HepG2 (cell line): ENCODE measurements around the gene ARL8B. TPM values are rescaled to one million over a fixed set of nuclear protein-coding genes. Genes with fewer than 3 reads are reported as not detected.

ENCODE experiments used
- ATAC-seq: fragments of 200-7000 bp; cut with Tn5 transposase; 3 replicates; pipeline ENCODE4 v1.9.1; 2020; ENCODE audit warnings: mild to moderate bottlenecking, moderate library complexity
- BruUV-seq: library from RNA; stranded (reverse); fragments of 400-500 nt; replicated peaks from 2 replicates; lab custom pipeline; 2021; lab: Mats Ljungman, UMichigan
- CTCF ChIA-PET: fragments of 300-600 bp; formaldehyde crosslinking; extraction: SDS; loops from one replicate; lab custom pipeline; 2021; ENCODE audit warnings: low total read pairs, inconsistent platforms, low intra/inter-chr PET ratio; lab: Yijun Ruan, JAX
- POLR2A ChIA-PET: fragments of 350-600 bp; sonication (Branson Sonifier 250); formaldehyde crosslinking; loops from one replicate; lab custom pipeline; 2020; ENCODE audit warnings: antibody characterized with exemption, inconsistent platforms; lab: Yijun Ruan, JAX
- DNase-seq: peaks from one replicate; pipeline ENCODE4 v3.0.0-alpha.2; 2015; ENCODE audit warnings: low spot score
- FAIRE-seq: peaks from 3 replicates; lab custom pipeline; 2011; peaks lifted over from hg19 to GRCh38; lab: Jason Lieb, UNC
- H2AFZ ChIP-seq: one replicate; pipeline ENCODE4 v1.6.1; 2011; ENCODE audit warnings: low read length, inconsistent platforms
- H3K27ac ChIP-seq: fragments of 300-600 bp; 3 replicates; pipeline ENCODE4 v1.8.0; 2011; ENCODE audit warnings: mixed run types, mild to moderate bottlenecking, mixed read lengths, low read length, inconsistent platforms; ENCODE audit not compliant: insufficient read depth; ENCODE audit errors: extremely low read length
- H3K27me3 ChIP-seq, 2 experiments: fragments of 200-600 bp in 1 of 2; 2 replicates in 1 of 2; 3 replicates in 1 of 2; pipeline versions ENCODE4 v1.6.0 to v1.8.0; 2011; ENCODE audit warnings: low read length in 2 of 2, mild to moderate bottlenecking in 2 of 2, moderate library complexity in 2 of 2, inconsistent platforms in 1 of 2; ENCODE audit not compliant: insufficient read depth in 2 of 2, control insufficient read depth in 1 of 2
- H3K36me3 ChIP-seq, 2 experiments: fragments of 200-600 bp in 1 of 2; replicated peaks in 1 of 2; 2 replicates in 1 of 2; 3 replicates in 1 of 2; pipeline versions ENCODE4 v1.5.1 to v1.8.0; 2011; ENCODE audit warnings: low read length in 2 of 2, inconsistent platforms in 1 of 2; ENCODE audit not compliant: insufficient read depth in 2 of 2, control insufficient read depth in 1 of 2
- H3K4me1 ChIP-seq: 2 replicates; pipeline ENCODE4 v1.5.1; 2012; ENCODE audit warnings: low read length, inconsistent platforms; ENCODE audit not compliant: insufficient read depth
- H3K4me2 ChIP-seq: 2 replicates; pipeline ENCODE4 v1.6.0; 2011; ENCODE audit warnings: low read depth, low read length, inconsistent platforms
- H3K4me3 ChIP-seq, 3 experiments: fragments of 200-600 bp in 1 of 3; sonication (generic), shearing (Covaris generic) in 1 of 3; replicated peaks in 1 of 3; 2 replicates each; pipeline ENCODE4 v1.5.1; 2011 to 2016; ENCODE audit warnings: low read length in 3 of 3, inconsistent platforms in 2 of 3, low read depth in 2 of 3, mild to moderate bottlenecking in 2 of 3, control low read depth in 1 of 3, mixed read lengths in 1 of 3; ENCODE audit not compliant: insufficient read depth in 1 of 3
- H3K79me2 ChIP-seq: one replicate; pipeline ENCODE4 v1.6.1; 2011; ENCODE audit warnings: low read length, inconsistent platforms; ENCODE audit not compliant: insufficient read depth
- H3K9ac ChIP-seq: 2 replicates; pipeline ENCODE4 v1.6.0; 2011; ENCODE audit warnings: mild to moderate bottlenecking, low read depth, low read length, inconsistent platforms; ENCODE audit not compliant: insufficient read depth
- H3K9me3 ChIP-seq: 2 replicates; pipeline ENCODE4 v1.5.1; 2012; ENCODE audit warnings: mild to moderate bottlenecking, low read length
- H4K20me1 ChIP-seq: 2 replicates; pipeline ENCODE4 v1.6.0; 2011; ENCODE audit warnings: inconsistent platforms, mild to moderate bottlenecking, low read length, moderate library complexity; ENCODE audit not compliant: insufficient read depth
- GPN1 ChIP-seq: sonication (generic); formaldehyde crosslinking; IDR thresholded peaks from 2 replicates; pipeline ENCODE4 v1.5.1; 2020; ENCODE audit warnings: missing genetic modification reagents, borderline replicate concordance
- MED8 ChIP-seq: sonication (generic); formaldehyde crosslinking; IDR thresholded peaks from 2 replicates; pipeline ENCODE4 v1.8.1; 2023; ENCODE audit warnings: mild to moderate bottlenecking, missing genetic modification reagents; ENCODE audit not compliant: insufficient replicate concordance
- NFE2 ChIP-seq: sonication (generic); formaldehyde crosslinking; IDR thresholded peaks from 2 replicates; pipeline ENCODE4 v1.4.0; 2020; ENCODE audit warnings: missing genetic modification reagents
- NFIB ChIP-seq: sonication (generic); formaldehyde crosslinking; IDR thresholded peaks from 2 replicates; pipeline ENCODE4 v1.9.0; 2021; ENCODE audit warnings: missing genetic modification reagents, mild to moderate bottlenecking, borderline replicate concordance
- NR2F2 ChIP-seq: IDR thresholded peaks from 2 replicates; pipeline ENCODE4 v1.6.1; 2012; ENCODE audit warnings: low read depth, inconsistent platforms, borderline replicate concordance
- RARG ChIP-seq: sonication (generic); formaldehyde crosslinking; IDR thresholded peaks from 2 replicates; pipeline ENCODE4 v1.4.0; 2020; ENCODE audit warnings: low read depth, mild to moderate bottlenecking, missing genetic modification reagents
- SNAPC4 ChIP-seq: sonication (generic); formaldehyde crosslinking; IDR thresholded peaks from 2 replicates; pipeline ENCODE4 v1.4.0; 2020; ENCODE audit warnings: mild to moderate bottlenecking, missing genetic modification reagents
- ZNF253 ChIP-seq: sonication (generic); formaldehyde crosslinking; IDR thresholded peaks from 2 replicates; pipeline ENCODE4 v1.8.0; 2022; ENCODE audit warnings: mild to moderate bottlenecking, missing genetic modification reagents, borderline replicate concordance
- ZNF687 ChIP-seq: sonication (generic); formaldehyde crosslinking; IDR thresholded peaks from 2 replicates; pipeline ENCODE4 v1.5.1; 2020; ENCODE audit warnings: mild to moderate bottlenecking, missing genetic modification reagents, moderate library complexity
- WGBS: methylation state at CpG from one replicate; pipeline ENCODE4 v1.1.6; 2017; ENCODE audit warnings: low lambda C conversion rate; 5-methylcytosine and 5-hydroxymethylcytosine counted together
- in situ Hi-C: cut with HindIII; loops from 2 replicates; pipeline ENCODE4 v1.10.0; 2017; ENCODE audit warnings: low pct_unique_long_range_greater_than_20kb; ENCODE audit not compliant: extremely low pct_ligation_motif_present
- intact Hi-C: fragments of 100-400 bp; cut with micrococcal nuclease; formaldehyde crosslinking; loops from one replicate; pipeline ENCODE4 v1.10.0; 2022; ENCODE audit not compliant: unreplicated experiment
- polyA plus RNA-seq, 8 experiments: library from polyadenylated mRNA; depleted of rRNA in 3 of 8; stranded (reverse) in 7 of 8; unstranded in 1 of 8; fragments of >200 nt; fragmentation: Illumina TruSeq in 4 of 8; extraction: Trizol in 4 of 8; gene quantifications; 2 replicates each; pipeline versions ENCODE4 v1.2.1 to v1.2.3, GENCODE V29; 2011 to 2016; ENCODE audit warnings: low read depth in 4 of 8, missing spikeins in 1 of 8, mixed read lengths in 1 of 8; ENCODE audit not compliant: insufficient read depth in 1 of 8
- total RNA-seq, 5 experiments: library from RNA; depleted of rRNA; stranded (reverse); fragments of >200 nt; fragmentation: Illumina TruSeq; extraction: Trizol; gene quantifications; 2 replicates each; pipeline ENCODE4 v1.2.3, GENCODE V29; 2016; ENCODE audit warnings: low read depth in 1 of 5
- TF ChIP-seq, protein P1 (sequence below): sonication (generic); formaldehyde crosslinking; IDR thresholded peaks from 2 replicates; pipeline ENCODE4 v1.8.0; 2022; ENCODE audit warnings: missing genetic modification reagents, mild to moderate bottlenecking, moderate library complexity, borderline replicate concordance
- TF ChIP-seq, protein P2 (sequence below): sonication (generic); formaldehyde crosslinking; IDR thresholded peaks from 2 replicates; pipeline ENCODE4 v1.4.0; 2020; ENCODE audit warnings: mild to moderate bottlenecking, low read depth, missing genetic modification reagents

The ARL8B gene
- total and polyA plus RNA-seq, 2 of the 13 experiments (the other 11 are each of a cell fraction or from before 2014, with no cell fraction given) = 23.5 to 30.4 TPM

DNA sequence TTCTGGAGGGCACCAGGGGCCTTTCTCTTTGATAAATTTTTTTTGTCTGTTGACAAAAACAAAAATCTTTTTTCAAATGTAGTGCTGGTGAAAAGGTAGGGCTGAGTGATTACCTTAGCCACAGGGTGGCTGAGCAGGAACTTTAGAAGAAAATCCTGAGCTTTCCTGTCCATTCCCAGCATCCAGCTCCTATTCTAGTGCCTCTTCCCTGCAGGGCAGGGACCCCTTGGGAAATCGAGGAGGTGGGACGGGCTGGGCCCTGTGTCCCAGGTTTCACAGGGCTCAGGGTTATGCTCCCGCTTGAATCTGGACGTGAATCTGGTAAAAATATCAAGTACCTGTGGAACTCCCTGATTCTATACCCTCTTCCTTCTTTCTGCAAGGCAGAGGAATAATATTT lies 97.1 kb downstream of the ARL8B start:
- Histone ChIP-seq H3K9ac (no peak overlapping the region), H4K20me1 (no peaks in the 10 kb centered on the region), H3K79me2 (no peaks in the 10 kb centered on the region), H3K9me3 (no peaks in the 10 kb centered on the region), H3K4me2 (no peak overlapping the region), H3K4me1 (peaks cover 27% of the 10 kb centered on the region), H3K27ac (no peak overlapping the region), H3K27me3 (no peaks in the 10 kb centered on the region), H3K4me3 (no peak overlapping the region), H2AFZ (no peak overlapping the region)
- intact Hi-C loops (no loop called here), in situ Hi-C loops (no loop called here)
- BruUV-seq = no TSS peak
- WGBS = 100% methylated on average over 4 of the region's 4 CpGs
- ATAC-seq (no peak), FAIRE-seq (no peak), DNase-seq (no peak)
- POLR2A ChIA-PET = no interaction called here
- CTCF ChIA-PET = no interaction called here
- TF ChIP-seq NR2F2 (no peak), SNAPC4 (CRISPR knock-in tag) (no peak), NFIB (CRISPR knock-in tag) (no peak), GPN1 (CRISPR knock-in tag) (no peak), MED8 (CRISPR knock-in tag) (no peak), ZNF687 (CRISPR knock-in tag) (no peak), NFE2 (no peak), ZNF253 (no peak), RARG (CRISPR knock-in tag) (no peak)
- TF ChIP-seq, protein P1, sequence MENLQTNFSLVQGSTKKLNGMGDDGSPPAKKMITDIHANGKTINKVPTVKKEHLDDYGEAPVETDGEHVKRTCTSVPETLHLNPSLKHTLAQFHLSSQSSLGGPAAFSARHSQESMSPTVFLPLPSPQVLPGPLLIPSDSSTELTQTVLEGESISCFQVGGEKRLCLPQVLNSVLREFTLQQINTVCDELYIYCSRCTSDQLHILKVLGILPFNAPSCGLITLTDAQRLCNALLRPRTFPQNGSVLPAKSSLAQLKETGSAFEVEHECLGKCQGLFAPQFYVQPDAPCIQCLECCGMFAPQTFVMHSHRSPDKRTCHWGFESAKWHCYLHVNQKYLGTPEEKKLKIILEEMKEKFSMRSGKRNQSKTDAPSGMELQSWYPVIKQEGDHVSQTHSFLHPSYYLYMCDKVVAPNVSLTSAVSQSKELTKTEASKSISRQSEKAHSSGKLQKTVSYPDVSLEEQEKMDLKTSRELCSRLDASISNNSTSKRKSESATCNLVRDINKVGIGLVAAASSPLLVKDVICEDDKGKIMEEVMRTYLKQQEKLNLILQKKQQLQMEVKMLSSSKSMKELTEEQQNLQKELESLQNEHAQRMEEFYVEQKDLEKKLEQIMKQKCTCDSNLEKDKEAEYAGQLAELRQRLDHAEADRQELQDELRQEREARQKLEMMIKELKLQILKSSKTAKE (CRISPR knock-in tag) = no peak
- TF ChIP-seq, protein P2, sequence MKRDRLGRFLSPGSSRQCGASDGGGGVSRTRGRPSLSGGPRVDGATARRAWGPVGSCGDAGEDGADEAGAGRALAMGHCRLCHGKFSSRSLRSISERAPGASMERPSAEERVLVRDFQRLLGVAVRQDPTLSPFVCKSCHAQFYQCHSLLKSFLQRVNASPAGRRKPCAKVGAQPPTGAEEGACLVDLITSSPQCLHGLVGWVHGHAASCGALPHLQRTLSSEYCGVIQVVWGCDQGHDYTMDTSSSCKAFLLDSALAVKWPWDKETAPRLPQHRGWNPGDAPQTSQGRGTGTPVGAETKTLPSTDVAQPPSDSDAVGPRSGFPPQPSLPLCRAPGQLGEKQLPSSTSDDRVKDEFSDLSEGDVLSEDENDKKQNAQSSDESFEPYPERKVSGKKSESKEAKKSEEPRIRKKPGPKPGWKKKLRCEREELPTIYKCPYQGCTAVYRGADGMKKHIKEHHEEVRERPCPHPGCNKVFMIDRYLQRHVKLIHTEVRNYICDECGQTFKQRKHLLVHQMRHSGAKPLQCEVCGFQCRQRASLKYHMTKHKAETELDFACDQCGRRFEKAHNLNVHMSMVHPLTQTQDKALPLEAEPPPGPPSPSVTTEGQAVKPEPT (CRISPR knock-in tag) = no peak
- TF ChIP-seq, all 625 proteins: peak for 0
- peaks cover 10 to 34% of the 10 kb centered on the region in 2 experiments; a peak in 4 of 5 replicates for H3K36me3 ChIP-seq
